ENCODE data around the gene NXN. TPM values are rescaled to one million over a fixed set of nuclear protein-coding genes. Genes with fewer than 3 reads are reported as not detected.
"Not testable (repeated sequence)": the region's sequence is repeated elsewhere in the genome, so short reads cannot be mapped to it uniquely, and the experiment has no call there.

NXN gene
- total RNA-seq, 2 experiments from 2014 or later: 0.22 to 0.65 TPM

DNA sequence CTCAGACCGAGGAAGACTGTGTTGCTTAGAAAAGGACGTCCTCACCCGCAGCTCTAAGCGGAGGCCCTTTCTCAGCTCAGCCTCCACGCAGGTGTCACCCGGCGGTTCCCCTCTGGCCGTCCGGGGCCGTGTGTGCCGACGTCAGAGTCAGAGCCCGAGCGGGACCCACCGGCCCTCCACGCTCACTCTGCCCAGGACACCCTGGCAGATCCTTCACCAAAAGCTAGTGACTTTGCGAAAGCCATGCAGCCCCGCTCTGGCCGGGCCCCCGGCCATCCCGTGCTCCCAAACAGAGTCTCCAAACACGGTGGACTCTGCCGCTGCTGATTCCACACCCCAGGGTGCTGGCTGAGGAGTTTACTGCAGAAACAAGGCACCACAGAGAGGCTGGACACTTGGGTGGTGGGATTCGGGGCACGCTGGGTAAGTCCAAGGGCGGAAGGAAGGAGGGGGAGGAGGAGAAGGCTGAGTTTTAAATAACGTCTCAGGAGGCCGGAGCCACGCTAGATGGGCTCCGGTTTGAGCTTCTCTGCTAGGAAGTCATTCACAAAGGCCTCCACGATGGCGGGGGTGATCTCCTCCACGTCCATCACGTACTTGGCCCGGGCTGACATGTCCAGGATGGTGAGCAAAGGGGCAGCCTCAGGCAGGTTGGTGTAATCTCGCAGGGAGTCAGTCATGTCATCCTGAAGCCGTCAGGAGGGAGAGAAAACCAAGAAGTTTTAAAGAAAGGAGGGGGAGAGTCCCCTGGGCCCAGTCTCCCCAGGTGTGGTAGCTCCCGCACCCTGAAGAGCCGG, 178.9 kb downstream of the NXN start:
- Mint-ChIP-seq H3K4me3 (no peak overlapping the region), H3K9me3 (no peaks in the 10 kb centered on the region), H3K27ac (no peak overlapping the region), H3K27me3 (no peaks in the 10 kb centered on the region), H3K36me3 (ENCODE audit: low read depth) (no peaks in the 10 kb centered on the region), H3K4me1 (no peaks in the 10 kb centered on the region)
- ChIA-PET POLR2A (no interaction called here), CTCF (no interaction called here)
- no peak for DNase-seq

GRCh38 chr17:799261-799660, 180.3 kb downstream of the NXN start:
- POLR2A ChIA-PET: no interaction called here
- CTCF ChIA-PET: interaction anchor here (1.0 to 2.6 kb wide), 3 partner anchors 17 to 257 kb away, joined by 3 to 9 read pairs (median 5); partner anchors contain the start of genes GLOD4, MRM3 and TIMM22
- Mint-ChIP-seq H3K36me3 (ENCODE audit: low read depth) (no peaks in the 10 kb centered on the region), H3K27me3 (no peaks in the 10 kb centered on the region), H3K27ac (no peak overlapping the region), H3K9me3 (no peaks in the 10 kb centered on the region), H3K4me3 (no peak overlapping the region), H3K4me1 (peaks cover 7% of the 10 kb centered on the region)
- no peak for DNase-seq

DNA sequence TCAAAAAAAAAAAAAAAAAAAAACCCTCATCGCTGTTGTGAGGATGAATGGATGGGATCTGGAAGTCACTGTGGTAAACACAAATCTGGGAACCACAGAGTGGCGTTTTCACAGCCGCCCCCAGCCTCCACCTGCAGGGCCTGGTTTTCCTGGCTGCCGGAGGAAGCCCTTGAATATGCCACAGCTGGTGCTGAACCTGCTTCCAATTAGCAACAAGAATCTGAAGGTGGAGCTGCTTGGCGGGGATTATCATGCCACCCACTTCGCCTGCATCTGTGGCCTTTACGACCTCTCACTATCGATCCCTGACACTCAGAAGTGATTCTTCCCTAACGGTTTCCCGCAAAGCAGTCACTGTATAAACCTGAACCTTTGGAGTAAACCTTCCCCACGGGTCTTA, 181.3 kb downstream of the NXN start:
- no peaks in the 10 kb centered on the region for H3K27me3 Mint-ChIP-seq
- H3K9me3 Mint-ChIP-seq: no peaks in the 10 kb centered on the region
- POLR2A ChIA-PET: no interaction called here
- peaks cover 7% of the 10 kb centered on the region for H3K4me1 Mint-ChIP-seq
- H3K4me3 Mint-ChIP-seq: no peak overlapping the region
- CTCF ChIA-PET: interaction anchor here (1.1 to 2.6 kb wide), 2 partner anchors 199 to 258 kb away, joined by 3 to 9 read pairs; partner anchors contain the start of gene TIMM22
- H3K27ac Mint-ChIP-seq: no peak overlapping the region
- H3K36me3 Mint-ChIP-seq (ENCODE audit: low read depth): no peaks in the 10 kb centered on the region
- DNase-seq: no peak

- H3K27me3 Mint-ChIP-seq: no peaks in the 10 kb centered on the region
Measured at GRCh38 chr17:797236-797840, 182.2 kb downstream of the NXN start.

DNA sequence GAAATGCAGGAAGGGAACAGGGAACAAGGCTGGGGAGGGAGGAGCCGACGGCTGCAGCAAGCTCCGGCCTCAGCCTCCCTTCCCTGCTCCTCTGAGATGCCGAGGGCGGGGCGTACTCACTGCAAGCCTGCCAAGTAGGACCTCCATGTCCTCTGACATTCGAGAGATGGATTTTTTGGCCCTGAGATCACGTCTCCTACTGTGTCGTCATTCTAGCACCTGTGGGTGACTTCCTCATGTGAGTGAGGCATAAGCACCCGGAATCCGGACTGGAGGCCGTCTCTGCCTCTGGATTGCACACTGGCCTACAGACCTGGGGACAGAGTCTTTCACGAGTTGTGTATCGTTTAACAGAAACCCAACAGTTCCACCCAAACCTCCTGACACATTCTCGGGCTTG, 183.0 kb downstream of the NXN start:
- H3K4me3 Mint-ChIP-seq: no peak overlapping the region
- no peaks in the 10 kb centered on the region for H3K27me3 Mint-ChIP-seq
- peaks cover 5% of the 10 kb centered on the region for H3K36me3 Mint-ChIP-seq (ENCODE audit: low read depth)
- ChIA-PET POLR2A (no interaction called here), CTCF (interaction anchor here (1.2 to 1.9 kb wide), 2 partner anchors 184 to 350 kb away, joined by 3 to 5 read pairs; no protein-coding TSS in a partner anchor)
- no peaks in the 10 kb centered on the region for H3K9me3 Mint-ChIP-seq
- no peak overlapping the region for H3K27ac Mint-ChIP-seq
- H3K4me1 Mint-ChIP-seq: peaks cover 7% of the 10 kb centered on the region
- DNase-seq: no peak

More at GRCh38 chr17:797236-797840, 182.2 kb downstream of the NXN start:
- DNase-seq: no peak
- peaks cover 7% of the 10 kb centered on the region for H3K4me1 Mint-ChIP-seq
- no peaks in the 10 kb centered on the region for H3K9me3 Mint-ChIP-seq
- peaks cover 2% of the 10 kb centered on the region for H3K36me3 Mint-ChIP-seq (ENCODE audit: low read depth)
- POLR2A ChIA-PET: no interaction called here
- no peak overlapping the region for H3K4me3 Mint-ChIP-seq
- CTCF ChIA-PET: interaction anchor here (0.6 to 2.6 kb wide), 3 partner anchors 26 to 199 kb away, joined by 3 to 9 read pairs (median 5); partner anchors contain the start of gene TIMM22
- H3K27ac Mint-ChIP-seq: no peak overlapping the region

GRCh38 chr17:795721-796120, 183.9 kb downstream of the NXN start:
- Mint-ChIP-seq H3K36me3 (ENCODE audit: low read depth) (peaks cover 13% of the 10 kb centered on the region), H3K9me3 (no peaks in the 10 kb centered on the region), H3K4me3 (no peak overlapping the region), H3K27ac (no peak overlapping the region), H3K27me3 (no peaks in the 10 kb centered on the region), H3K4me1 (peaks cover 7% of the 10 kb centered on the region)
- ChIA-PET POLR2A (interaction anchor here (1.0 kb wide), 1 partner anchor 185 kb away, joined by 3 read pairs; no protein-coding TSS in a partner anchor), CTCF (interaction anchor here (0.6 to 1.9 kb wide), 5 partner anchors 10 to 349 kb away, joined by 3 to 6 read pairs (median 5); partner anchors contain the start of gene TIMM22)
- DNase-seq: no peak

DNA sequence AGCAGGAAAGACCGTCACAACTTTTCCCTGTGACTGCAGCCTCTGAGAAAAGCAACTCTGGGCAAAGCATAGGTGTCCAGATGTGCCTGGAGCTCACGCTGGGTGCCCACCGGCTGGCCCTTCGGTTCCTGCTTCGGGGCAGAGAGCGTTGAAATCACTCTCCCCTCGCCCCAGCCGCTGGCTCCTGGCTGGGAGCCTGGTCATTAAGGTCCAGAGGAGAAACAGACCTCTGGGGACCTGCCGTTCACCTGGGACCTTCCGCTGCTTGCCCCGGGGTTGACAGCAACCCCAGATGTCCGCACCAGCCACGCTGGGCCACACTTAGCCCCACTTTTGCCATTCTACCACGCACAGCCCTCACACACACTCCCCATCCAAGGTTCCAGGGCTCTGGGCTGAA, 184.3 kb downstream of the NXN start:
- H3K9me3 Mint-ChIP-seq: no peaks in the 10 kb centered on the region
- DNase-seq: no peak

GRCh38 chr17:794876-795275, 184.7 kb downstream of the NXN start:
- Mint-ChIP-seq H3K4me1 (peaks cover 7% of the 10 kb centered on the region), H3K27me3 (no peaks in the 10 kb centered on the region), H3K4me3 (no peak overlapping the region), H3K27ac (no peak overlapping the region), H3K9me3 (no peaks in the 10 kb centered on the region), H3K36me3 (ENCODE audit: low read depth) (peaks cover 15% of the 10 kb centered on the region)
- DNase-seq: peak; percentile 52
- ChIA-PET POLR2A (no interaction called here), CTCF (interaction anchor here (0.8 to 1.2 kb wide), 3 partner anchors 11 to 202 kb away, joined by 3 to 6 read pairs (median 3); partner anchors contain the start of gene TIMM22)

More for the DNA sequence above, 184.3 kb downstream of the NXN start:
- Mint-ChIP-seq H3K27ac (no peak overlapping the region), H3K4me3 (no peak overlapping the region), H3K27me3 (no peaks in the 10 kb centered on the region), H3K4me1 (peaks cover 7% of the 10 kb centered on the region), H3K36me3 (ENCODE audit: low read depth) (peaks cover 13% of the 10 kb centered on the region)
- ChIA-PET POLR2A (interaction anchor here (1.0 kb wide), 1 partner anchor 186 kb away, joined by 3 read pairs; no protein-coding TSS in a partner anchor), CTCF (interaction anchor here (0.8 to 1.9 kb wide), 3 partner anchors 10 to 202 kb away, joined by 3 to 6 read pairs (median 5); partner anchors contain the start of gene TIMM22)

GRCh38 chr17:792277-792676, 187.3 kb downstream of the NXN start:
- Mint-ChIP-seq H3K9me3 (no peaks in the 10 kb centered on the region), H3K27me3 (no peaks in the 10 kb centered on the region), H3K4me3 (no peak overlapping the region), H3K36me3 (ENCODE audit: low read depth) (peaks cover 18% of the 10 kb centered on the region), H3K4me1 (peaks cover 7% of the 10 kb centered on the region), H3K27ac (no peak overlapping the region)
- ChIA-PET POLR2A (no interaction called here), CTCF (interaction anchor here (1.2 kb wide), 1 partner anchor 189 kb away, joined by 4 read pairs; no protein-coding TSS in a partner anchor)
- DNase-seq: no peak

GRCh38 chr17:791829-792228, 187.7 kb downstream of the NXN start:
- Mint-ChIP-seq H3K27me3 (no peaks in the 10 kb centered on the region), H3K9me3 (no peaks in the 10 kb centered on the region), H3K4me1 (peaks cover 7% of the 10 kb centered on the region), H3K4me3 (no peak overlapping the region), H3K36me3 (ENCODE audit: low read depth) (peaks cover 20% of the 10 kb centered on the region), H3K27ac (no peak overlapping the region)
- CTCF ChIA-PET: interaction anchor here (1.2 kb wide), 1 partner anchor 190 kb away, joined by 4 read pairs; no protein-coding TSS in a partner anchor
- POLR2A ChIA-PET: interaction anchor here (0.7 kb wide), 1 partner anchor 205 kb away, joined by 3 read pairs; the partner anchor contains the start of gene TIMM22
- DNase-seq: no peak

DNA sequence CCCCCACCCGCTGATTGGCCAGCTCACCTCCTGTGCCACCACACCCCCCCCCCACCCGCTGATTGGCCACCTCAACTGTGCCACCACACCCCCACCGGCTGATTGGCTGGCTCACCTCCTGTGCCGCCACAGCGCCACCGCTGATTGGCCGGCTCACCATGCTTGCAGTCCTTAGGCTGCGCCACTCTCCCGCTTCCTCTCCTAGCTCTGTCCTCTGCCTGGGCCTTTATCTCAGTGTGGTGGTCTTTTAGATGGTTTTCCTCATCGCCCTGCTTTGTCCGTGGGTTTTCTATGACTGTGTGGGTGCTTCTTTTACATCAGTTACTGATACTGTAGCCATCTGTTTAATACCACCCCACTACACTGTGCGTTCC, 188.7 kb downstream of the NXN start:
- CTCF ChIA-PET, DNase-seq, H3K4me3 Mint-ChIP-seq, H3K27me3 Mint-ChIP-seq, H3K9me3 Mint-ChIP-seq, POLR2A ChIA-PET, H3K4me1 Mint-ChIP-seq, H3K27ac Mint-ChIP-seq: not testable (repeated sequence)
- H3K36me3 Mint-ChIP-seq (ENCODE audit: low read depth): peaks cover 20% of the 10 kb centered on the region

DNA sequence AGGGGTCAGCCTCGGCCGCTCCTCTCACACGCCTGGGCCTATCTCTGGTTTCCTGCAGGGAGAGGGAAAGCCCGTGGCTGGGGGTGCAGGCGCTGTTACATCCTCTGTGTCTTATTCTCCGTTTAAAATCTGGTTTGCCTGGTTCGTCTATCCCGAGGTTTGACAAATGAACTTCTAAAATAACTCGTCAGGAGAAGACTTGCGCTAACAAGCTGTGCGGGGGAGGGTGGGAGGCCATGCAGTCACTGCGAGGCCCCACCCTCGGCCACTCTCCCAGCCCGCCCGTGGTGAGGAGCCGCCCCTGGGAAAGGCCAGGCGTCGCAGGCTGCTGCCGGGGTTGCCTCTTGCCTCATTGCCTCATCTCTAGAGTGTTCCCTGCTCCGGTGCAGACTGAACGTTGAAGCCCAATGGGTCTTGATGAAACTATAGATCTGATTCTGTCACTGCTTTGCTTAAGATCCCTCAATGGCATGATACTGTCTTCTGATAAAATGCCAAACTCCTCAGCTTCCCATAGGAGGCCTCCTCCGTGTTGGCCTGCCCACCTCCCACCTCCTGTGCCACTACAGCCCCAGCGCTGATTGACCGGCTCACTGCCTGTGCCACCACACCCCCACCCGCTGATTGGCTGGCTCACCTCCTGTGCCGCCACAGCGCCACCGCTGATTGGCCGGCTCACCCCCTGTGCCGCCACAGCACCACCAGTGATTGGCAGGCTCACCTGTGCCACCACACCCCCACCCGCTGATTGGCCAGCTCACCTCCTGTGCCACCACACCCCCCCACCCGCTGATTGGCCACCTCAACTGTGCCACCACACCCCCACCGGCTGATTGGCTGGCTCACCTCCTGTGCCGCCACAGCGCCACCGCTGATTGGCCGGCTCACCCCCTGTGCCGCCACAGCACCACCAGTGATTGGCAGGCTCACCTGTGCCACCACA, 189.4 kb downstream of the NXN start:
- H3K4me3 Mint-ChIP-seq, DNase-seq, POLR2A ChIA-PET, H3K4me1 Mint-ChIP-seq, H3K9me3 Mint-ChIP-seq, H3K27ac Mint-ChIP-seq, H3K27me3 Mint-ChIP-seq: not testable (repeated sequence)
- CTCF ChIA-PET: interaction anchor here (1.7 kb wide), 1 partner anchor 207 kb away, joined by 4 read pairs; the partner anchor contains the start of gene TIMM22
- peaks cover 22% of the 10 kb centered on the region for H3K36me3 Mint-ChIP-seq (ENCODE audit: low read depth)

Measured in activated CD4-positive, alpha-beta T cell treated with anti-CD3 and anti-CD28 coated beads, Interleukin-2, amount 10 ng/mL, durations not matched to agents 7 days and 5 days (primary cell).